Measurements from ENCODE around the gene PRKAG2.

The PRKAG2 gene

GRCh38 chr7:151781161-151781845 lies 95.6 kb downstream of the PRKAG2 start:
- no peak overlapping the region for H3K27ac ChIP-seq (ENCODE audit: low read depth, low read length)
- H3K27me3 ChIP-seq (ENCODE audit: low read length), result no peaks in the 10 kb centered on the region
- H3K4me3 ChIP-seq (ENCODE audit: insufficient read depth, low read length, poor library complexity, severe bottlenecking), result no peak overlapping the region

GRCh38 chr7:151780631-151781030 lies 96.3 kb downstream of the PRKAG2 start:
- H3K4me2 ChIP-seq (ENCODE audit: low read depth, low read length, poor library complexity, severe bottlenecking), result no peak overlapping the region
- H3K27me3 ChIP-seq (ENCODE audit: low read length), result no peaks in the 10 kb centered on the region
- H3K9me2 ChIP-seq (replicated peaks; ENCODE audit: insufficient read depth, low read length), result no peaks in the 10 kb centered on the region
- no peaks in the 10 kb centered on the region for H3F3A ChIP-seq (ENCODE audit: insufficient read depth)
- H3K36me3 ChIP-seq (ENCODE audit: low read length), result no peaks in the 10 kb centered on the region
- no peak for TF ChIP-seq CTCF (IDR thresholded peaks at IDR 0.05; ENCODE audit: insufficient read depth, low read length, poor library complexity, severe bottlenecking)
- no peak for TF ChIP-seq EZH2phosphoT487 (conservative IDR thresholded peaks at IDR 0.05; ENCODE audit: low read length)
- no peaks in the 10 kb centered on the region for H4K20me1 ChIP-seq (ENCODE audit: low read depth, low read length)
- no peak overlapping the region for H3K4me3 ChIP-seq (ENCODE audit: insufficient read depth, low read length, poor library complexity, severe bottlenecking)
- no peaks in the 10 kb centered on the region for H3K9me3 ChIP-seq (ENCODE audit: insufficient read depth, low read length)
- H2AFZ ChIP-seq (ENCODE audit: low read depth, low read length, severe bottlenecking), result no peak overlapping the region
- H3K9ac ChIP-seq (ENCODE audit: low read length), result no peak overlapping the region
- no peaks in the 10 kb centered on the region for H3K79me2 ChIP-seq (ENCODE audit: insufficient read depth, low read length)
- H3K27ac ChIP-seq (ENCODE audit: low read depth, low read length), result no peak overlapping the region

More at GRCh38 chr7:151781161-151781845, 95.6 kb downstream of the PRKAG2 start:
- H3K9me2 ChIP-seq (replicated peaks; ENCODE audit: insufficient read depth, low read length), result no peaks in the 10 kb centered on the region
- no peak overlapping the region for H3K9ac ChIP-seq (ENCODE audit: low read length)
- H4K20me1 ChIP-seq (ENCODE audit: low read depth, low read length), result no peaks in the 10 kb centered on the region
- no peak overlapping the region for H2AFZ ChIP-seq (ENCODE audit: low read depth, low read length, severe bottlenecking)
- H3K36me3 ChIP-seq (ENCODE audit: low read length), result no peaks in the 10 kb centered on the region
- H3K9me3 ChIP-seq (ENCODE audit: insufficient read depth, low read length), result no peaks in the 10 kb centered on the region
- no peaks in the 10 kb centered on the region for H3K79me2 ChIP-seq (ENCODE audit: insufficient read depth, low read length)
- H3F3A ChIP-seq (ENCODE audit: insufficient read depth), result no peaks in the 10 kb centered on the region
- TF ChIP-seq EZH2phosphoT487 (conservative IDR thresholded peaks at IDR 0.05; ENCODE audit: low read length), result no peak
- H3K4me2 ChIP-seq (ENCODE audit: low read depth, low read length, poor library complexity, severe bottlenecking), result no peak overlapping the region

DNA sequence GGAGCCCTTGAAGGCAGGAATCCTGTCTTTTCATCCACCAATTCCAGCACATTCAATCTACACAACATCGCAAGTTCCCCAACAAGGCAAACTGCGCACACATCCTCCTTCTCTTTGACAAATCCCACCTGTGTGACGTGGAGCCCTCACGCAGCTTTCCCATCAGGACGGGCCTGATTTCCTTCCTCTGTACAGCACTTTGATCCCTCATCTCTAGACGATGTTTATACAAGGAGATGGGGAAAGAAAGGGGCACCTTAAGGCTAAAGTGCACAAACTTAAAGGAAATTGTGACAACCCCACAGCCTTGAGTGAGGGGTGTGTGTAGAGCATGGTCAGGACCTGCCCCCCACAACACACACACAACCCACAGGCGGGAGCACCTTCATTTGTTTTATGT lies 97.2 kb downstream of the PRKAG2 start:
- H2AFZ ChIP-seq (ENCODE audit: low read depth, low read length, severe bottlenecking), result no peak overlapping the region
- H4K20me1 ChIP-seq (ENCODE audit: low read depth, low read length), result no peaks in the 10 kb centered on the region
- H3F3A ChIP-seq (ENCODE audit: insufficient read depth), result no peaks in the 10 kb centered on the region
- no peaks in the 10 kb centered on the region for H3K27me3 ChIP-seq (ENCODE audit: low read length)
- no peak overlapping the region for H3K27ac ChIP-seq (ENCODE audit: low read depth, low read length)
- H3K9ac ChIP-seq (ENCODE audit: low read length), result no peak overlapping the region
- no peaks in the 10 kb centered on the region for H3K9me3 ChIP-seq (ENCODE audit: insufficient read depth, low read length)
- H3K9me2 ChIP-seq (replicated peaks; ENCODE audit: insufficient read depth, low read length), result no peaks in the 10 kb centered on the region
- no peaks in the 10 kb centered on the region for H3K36me3 ChIP-seq (ENCODE audit: low read length)
- no peak overlapping the region for H3K4me3 ChIP-seq (ENCODE audit: insufficient read depth, low read length, poor library complexity, severe bottlenecking)
- TF ChIP-seq EZH2phosphoT487 (conservative IDR thresholded peaks at IDR 0.05; ENCODE audit: low read length) (no peak), CTCF (IDR thresholded peaks at IDR 0.05; ENCODE audit: insufficient read depth, low read length, poor library complexity, severe bottlenecking) (no peak)
- no peaks in the 10 kb centered on the region for H3K79me2 ChIP-seq (ENCODE audit: insufficient read depth, low read length)
- H3K4me2 ChIP-seq (ENCODE audit: low read depth, low read length, poor library complexity, severe bottlenecking), result no peak overlapping the region

GRCh38 chr7:151779255-151779654 lies 97.7 kb downstream of the PRKAG2 start:
- no peak overlapping the region for H3K27ac ChIP-seq (ENCODE audit: low read depth, low read length)
- no peaks in the 10 kb centered on the region for H3K9me3 ChIP-seq (ENCODE audit: insufficient read depth, low read length)
- no peaks in the 10 kb centered on the region for H3K9me2 ChIP-seq (replicated peaks; ENCODE audit: insufficient read depth, low read length)
- no peak overlapping the region for H3K9ac ChIP-seq (ENCODE audit: low read length)
- no peak overlapping the region for H3K4me2 ChIP-seq (ENCODE audit: low read depth, low read length, poor library complexity, severe bottlenecking)
- no peaks in the 10 kb centered on the region for H3K79me2 ChIP-seq (ENCODE audit: insufficient read depth, low read length)
- no peak overlapping the region for H3K4me3 ChIP-seq (ENCODE audit: insufficient read depth, low read length, poor library complexity, severe bottlenecking)
- H3K27me3 ChIP-seq (ENCODE audit: low read length), result no peaks in the 10 kb centered on the region
- H3F3A ChIP-seq (ENCODE audit: insufficient read depth), result no peaks in the 10 kb centered on the region
- H3K36me3 ChIP-seq (ENCODE audit: low read length), result no peaks in the 10 kb centered on the region
- TF ChIP-seq CTCF (IDR thresholded peaks at IDR 0.05; ENCODE audit: insufficient read depth, low read length, poor library complexity, severe bottlenecking) (no peak), EZH2phosphoT487 (conservative IDR thresholded peaks at IDR 0.05; ENCODE audit: low read length) (no peak)
- no peaks in the 10 kb centered on the region for H4K20me1 ChIP-seq (ENCODE audit: low read depth, low read length)
- H2AFZ ChIP-seq (ENCODE audit: low read depth, low read length, severe bottlenecking), result no peak overlapping the region
